ENCODE data around the gene IL1R1. TPM values are rescaled to one million over a fixed set of nuclear protein-coding genes. Genes with fewer than 3 reads are reported as not detected.

IL1R1 gene
- total and polyA plus RNA-seq, 2 of the 4 experiments (the other 2 are of a cell fraction) = 6.5 to 13.8 TPM

- Histone ChIP-seq H3K9me1 (ENCODE audit: insufficient read depth, low read length) (no peaks in the 10 kb centered on the region), H3K36me3 (ENCODE audit: control insufficient read depth, insufficient read depth, low read length) (peaks cover 61% of the 10 kb centered on the region), H3K9ac (ENCODE audit: low read depth, low read length) (no peak overlapping the region), H2BK20ac (ENCODE audit: low read depth, low read length) (no peak overlapping the region), H4K91ac (ENCODE audit: insufficient read depth, low read depth, low read length) (no peak overlapping the region), H2BK5ac (ENCODE audit: low read depth, low read length, poor library complexity, severe bottlenecking) (no peak overlapping the region), H3K4ac (ENCODE audit: low read depth, low read length) (no peak overlapping the region), H3K56ac (ENCODE audit: extremely low read depth, insufficient read depth, low read length) (no peak overlapping the region), H3K4me3 (ENCODE audit: insufficient read depth, low read depth, low read length) (no peak overlapping the region), H3K23ac (ENCODE audit: low read depth, low read length) (no peak overlapping the region), H3K79me1 (ENCODE audit: low read depth in 1 of 2, low read length in 2 of 2) (peaks cover 46 to 62% of the 10 kb centered on the region in 2 experiments), H4K8ac (ENCODE audit: low read depth in 2 of 2, low read length in 2 of 2) (no peak overlapping the region), H3K4me2 (ENCODE audit: low read depth, low read length) (no peak overlapping the region), H3K18ac (ENCODE audit: low read depth, low read length) (no peak overlapping the region), H2BK120ac (ENCODE audit: low read depth, low read length) (no peak overlapping the region), H4K20me1 (ENCODE audit: insufficient read depth, low read length) (peaks cover 7% of the 10 kb centered on the region), H3K9me3 (ENCODE audit: control insufficient read depth, insufficient read depth, low read length) (peaks cover 34% of the 10 kb centered on the region), H3K27me3 (ENCODE audit: control insufficient read depth, insufficient read depth, low read length) (no peaks in the 10 kb centered on the region), H3K27ac (ENCODE audit: insufficient read depth, low read length) (no peak overlapping the region), H2AK9ac (replicated peaks; ENCODE audit: low read depth, low read length, poor library complexity) (no peak overlapping the region), H2AK5ac (ENCODE audit: low read depth, low read length) (no peak overlapping the region), H3K4me1 (ENCODE audit: control insufficient read depth, insufficient read depth, low read length) (peaks cover 6% of the 10 kb centered on the region), H3K14ac (replicated peaks; ENCODE audit: low read depth, low read length) (no peak overlapping the region), H4K5ac (ENCODE audit: low read depth, low read length) (no peak overlapping the region), H2AFZ (replicated peaks; ENCODE audit: low read length, poor library complexity) (no peak overlapping the region), H2BK15ac (ENCODE audit: low read depth, low read length) (no peak overlapping the region; the same call in 2 of the 3 replicates)
- CTCF ChIA-PET = no interaction called here
- TF ChIP-seq BHLHE40 (IDR thresholded peaks at IDR 0.05; ENCODE audit: low read depth, low read length) (no peak), MAFK (IDR thresholded peaks at IDR 0.05; ENCODE audit: low read depth, low read length) (no peak), SMC3 (IDR thresholded peaks at IDR 0.05; ENCODE audit: low read depth, low read length) (no peak), CTCF (conservative IDR thresholded peaks at IDR 0.05; ENCODE audit: low read depth, low read length) (no peak), RFX5 (IDR thresholded peaks at IDR 0.05; ENCODE audit: low read depth, low read length) (no peak), POLR2A (IDR thresholded peaks at IDR 0.05; ENCODE audit: low read depth, low read length) (no peak), RCOR1 (IDR thresholded peaks at IDR 0.05; ENCODE audit: insufficient replicate concordance, low read length) (no peak), FOS (IDR thresholded peaks at IDR 0.05; ENCODE audit: low read depth, low read length) (no peak), RAD21 (IDR thresholded peaks at IDR 0.05; ENCODE audit: low read length) (no peak)
- TF ChIP-seq, protein P1, sequence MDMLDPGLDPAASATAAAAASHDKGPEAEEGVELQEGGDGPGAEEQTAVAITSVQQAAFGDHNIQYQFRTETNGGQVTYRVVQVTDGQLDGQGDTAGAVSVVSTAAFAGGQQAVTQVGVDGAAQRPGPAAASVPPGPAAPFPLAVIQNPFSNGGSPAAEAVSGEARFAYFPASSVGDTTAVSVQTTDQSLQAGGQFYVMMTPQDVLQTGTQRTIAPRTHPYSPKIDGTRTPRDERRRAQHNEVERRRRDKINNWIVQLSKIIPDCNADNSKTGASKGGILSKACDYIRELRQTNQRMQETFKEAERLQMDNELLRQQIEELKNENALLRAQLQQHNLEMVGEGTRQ (IDR thresholded peaks at IDR 0.05; ENCODE audit: low read depth, low read length) = no peak
- TF ChIP-seq, protein P2, sequence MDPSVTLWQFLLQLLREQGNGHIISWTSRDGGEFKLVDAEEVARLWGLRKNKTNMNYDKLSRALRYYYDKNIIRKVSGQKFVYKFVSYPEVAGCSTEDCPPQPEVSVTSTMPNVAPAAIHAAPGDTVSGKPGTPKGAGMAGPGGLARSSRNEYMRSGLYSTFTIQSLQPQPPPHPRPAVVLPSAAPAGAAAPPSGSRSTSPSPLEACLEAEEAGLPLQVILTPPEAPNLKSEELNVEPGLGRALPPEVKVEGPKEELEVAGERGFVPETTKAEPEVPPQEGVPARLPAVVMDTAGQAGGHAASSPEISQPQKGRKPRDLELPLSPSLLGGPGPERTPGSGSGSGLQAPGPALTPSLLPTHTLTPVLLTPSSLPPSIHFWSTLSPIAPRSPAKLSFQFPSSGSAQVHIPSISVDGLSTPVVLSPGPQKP (IDR thresholded peaks at IDR 0.05; ENCODE audit: borderline replicate concordance, low read depth, low read length) = no peak
- intact Hi-C loops (cut with micrococcal nuclease) (no loop called here), dilution Hi-C loops (cut with HindIII; ENCODE audit: low sequenced_read_pairs, unreplicated experiment) (no loop called here), in situ Hi-C loops (cut with MboI; ENCODE audit: low sequenced_read_pairs) (loop anchor here (10.0 kb wide), 1 partner anchor 124 kb away; no protein-coding TSS in a partner anchor)
- WGBS, 2 experiments (ENCODE audit: extremely low coverage in 2 of 2, insufficient read length in 1 of 2) = no CpG with 5 or more reads among the region's 2 CpGs
- BruUV-seq (replicated peaks) = no TSS peak
- POLR2A ChIA-PET (ENCODE audit: unreplicated experiment) = no interaction called here
- ATAC-seq (ENCODE audit: low read depth) (no peak), DNase-seq (no peak)
Measured at GRCh38 chr2:102149243-102149642, 6.7 kb downstream of the IL1R1 start.

Data from IMR-90 (cell line).